Airway epithelial cell (primary cell): ENCODE measurements around the gene NPTX2. TPM values are rescaled to one million over a fixed set of nuclear protein-coding genes. Genes with fewer than 3 reads are reported as not detected.

Experiments used
- total RNA-seq: library from RNA; depleted of rRNA; stranded (reverse); fragments of >200 nt; gene quantifications from 2 replicates; pipeline ENCODE4 v1.2.3, GENCODE V29; 2015

The NPTX2 gene
- 0.07 TPM in 1 of 2 replicates, not detected in the other for total RNA-seq

DNA sequence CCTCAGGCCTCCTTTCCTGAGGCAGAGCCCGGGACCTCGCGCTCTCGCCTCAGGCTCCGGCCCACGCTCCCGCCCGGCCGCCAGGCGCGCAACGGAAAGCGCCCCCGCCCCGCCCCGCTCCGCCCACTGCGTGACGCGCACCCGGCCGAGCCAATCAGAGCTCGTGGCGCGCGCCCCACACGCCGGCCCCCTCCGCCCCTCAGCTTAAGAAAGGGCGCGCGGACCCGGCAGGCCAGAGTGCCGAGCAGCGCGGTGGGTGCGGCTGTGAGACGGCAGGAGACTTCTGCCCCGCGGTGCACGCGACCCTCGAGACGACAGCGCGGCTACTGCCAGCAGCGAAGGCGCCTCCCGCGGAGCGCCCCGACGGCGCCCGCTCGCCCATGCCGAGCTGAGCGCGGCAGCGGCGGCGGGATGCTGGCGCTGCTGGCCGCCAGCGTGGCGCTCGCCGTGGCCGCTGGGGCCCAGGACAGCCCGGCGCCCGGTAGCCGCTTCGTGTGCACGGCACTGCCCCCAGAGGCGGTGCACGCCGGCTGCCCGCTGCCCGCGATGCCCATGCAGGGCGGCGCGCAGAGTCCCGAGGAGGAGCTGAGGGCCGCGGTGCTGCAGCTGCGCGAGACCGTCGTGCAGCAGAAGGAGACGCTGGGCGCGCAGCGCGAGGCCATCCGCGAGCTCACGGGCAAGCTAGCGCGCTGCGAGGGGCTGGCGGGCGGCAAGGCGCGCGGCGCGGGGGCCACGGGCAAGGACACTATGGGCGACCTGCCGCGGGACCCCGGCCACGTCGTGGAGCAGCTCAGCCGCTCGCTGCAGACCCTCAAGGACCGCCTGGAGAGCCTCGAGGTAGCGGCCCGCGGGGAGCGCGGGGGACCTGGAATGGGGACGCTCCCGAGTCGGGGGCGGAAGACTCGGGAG, at the start of gene NPTX2:
NPTX2 (plus strand) TSS at position 235 of the 909 bp plus-strand sequence; CDS start at position 412, 177 bp downstream.

Other genes with a start within 250 kb of the NPTX2 start
- gene BAIAP2L1, start 216.2 kb upstream of the NPTX2 start, total RNA-seq: 29.0 and 29.4 TPM in 2 replicates